ENCODE results near the gene RPP38. TPM values are rescaled to one million over a fixed set of nuclear protein-coding genes. Genes with fewer than 3 reads are reported as not detected.

Gene RPP38
- polyA plus RNA-seq, 2 of the 4 experiments (the other 2 are of a cell fraction): 25.5 to 47.5 TPM

DNA sequence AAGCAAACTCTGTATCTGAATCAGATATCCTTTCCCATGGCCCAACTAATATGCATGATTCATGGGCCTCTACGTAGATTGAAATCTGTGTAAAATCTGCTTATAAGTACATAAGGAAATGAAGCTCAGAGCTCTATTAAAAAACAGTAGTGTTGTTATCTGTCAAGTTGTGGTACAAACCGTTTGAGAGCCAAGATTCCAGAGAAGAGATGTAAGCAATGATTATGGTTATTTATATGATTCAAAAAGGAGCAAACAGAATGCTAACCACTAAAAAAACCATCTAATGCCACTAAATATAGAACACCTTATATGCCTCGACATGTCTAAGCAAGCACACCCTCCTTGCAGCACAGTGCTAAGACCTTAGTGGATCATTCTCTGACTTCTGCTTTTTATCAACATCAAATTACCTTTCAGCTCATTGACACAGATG lies 26.6 kb downstream of the RPP38 start:
- Histone ChIP-seq H3K27ac (no peak overlapping the region), H3K4me2 (no peak overlapping the region), H3K4me1 (peaks cover 7% of the 10 kb centered on the region; the same call in 1 of the 3 replicates), H3K4me3 (no peak overlapping the region), H3K9me3 (no peaks in the 10 kb centered on the region)
- ATAC-seq (no peak), FAIRE-seq (no peak), DNase-seq (ENCODE audit: low read depth in 1 of 2, low spot score in 1 of 2) (no peak)
- 68% methylated on average over 3 of the region's 3 CpGs for WGBS (ENCODE audit: missing lambda C conversion rate)
- TF ChIP-seq, protein P1, sequence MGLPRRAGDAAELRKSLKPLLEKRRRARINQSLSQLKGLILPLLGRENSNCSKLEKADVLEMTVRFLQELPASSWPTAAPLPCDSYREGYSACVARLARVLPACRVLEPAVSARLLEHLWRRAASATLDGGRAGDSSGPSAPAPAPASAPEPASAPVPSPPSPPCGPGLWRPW (IDR thresholded peaks at IDR 0.05): no peak
- TF ChIP-seq HDAC2 (IDR thresholded peaks at IDR 0.05): no peak
- no peak for TF ChIP-seq HOXA7 (CRISPR knock-in tag; IDR thresholded peaks at IDR 0.05)
- TF ChIP-seq, protein P2, sequence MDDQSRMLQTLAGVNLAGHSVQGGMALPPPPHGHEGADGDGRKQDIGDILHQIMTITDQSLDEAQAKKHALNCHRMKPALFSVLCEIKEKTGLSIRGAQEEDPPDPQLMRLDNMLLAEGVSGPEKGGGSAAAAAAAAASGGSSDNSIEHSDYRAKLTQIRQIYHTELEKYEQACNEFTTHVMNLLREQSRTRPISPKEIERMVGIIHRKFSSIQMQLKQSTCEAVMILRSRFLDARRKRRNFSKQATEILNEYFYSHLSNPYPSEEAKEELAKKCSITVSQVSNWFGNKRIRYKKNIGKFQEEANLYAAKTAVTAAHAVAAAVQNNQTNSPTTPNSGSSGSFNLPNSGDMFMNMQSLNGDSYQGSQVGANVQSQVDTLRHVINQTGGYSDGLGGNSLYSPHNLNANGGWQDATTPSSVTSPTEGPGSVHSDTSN (IDR thresholded peaks at IDR 0.05): no peak
- TF ChIP-seq RNF2 (IDR thresholded peaks at IDR 0.05; ENCODE audit: borderline replicate concordance, low read depth): no peak
- TF ChIP-seq, protein P3, sequence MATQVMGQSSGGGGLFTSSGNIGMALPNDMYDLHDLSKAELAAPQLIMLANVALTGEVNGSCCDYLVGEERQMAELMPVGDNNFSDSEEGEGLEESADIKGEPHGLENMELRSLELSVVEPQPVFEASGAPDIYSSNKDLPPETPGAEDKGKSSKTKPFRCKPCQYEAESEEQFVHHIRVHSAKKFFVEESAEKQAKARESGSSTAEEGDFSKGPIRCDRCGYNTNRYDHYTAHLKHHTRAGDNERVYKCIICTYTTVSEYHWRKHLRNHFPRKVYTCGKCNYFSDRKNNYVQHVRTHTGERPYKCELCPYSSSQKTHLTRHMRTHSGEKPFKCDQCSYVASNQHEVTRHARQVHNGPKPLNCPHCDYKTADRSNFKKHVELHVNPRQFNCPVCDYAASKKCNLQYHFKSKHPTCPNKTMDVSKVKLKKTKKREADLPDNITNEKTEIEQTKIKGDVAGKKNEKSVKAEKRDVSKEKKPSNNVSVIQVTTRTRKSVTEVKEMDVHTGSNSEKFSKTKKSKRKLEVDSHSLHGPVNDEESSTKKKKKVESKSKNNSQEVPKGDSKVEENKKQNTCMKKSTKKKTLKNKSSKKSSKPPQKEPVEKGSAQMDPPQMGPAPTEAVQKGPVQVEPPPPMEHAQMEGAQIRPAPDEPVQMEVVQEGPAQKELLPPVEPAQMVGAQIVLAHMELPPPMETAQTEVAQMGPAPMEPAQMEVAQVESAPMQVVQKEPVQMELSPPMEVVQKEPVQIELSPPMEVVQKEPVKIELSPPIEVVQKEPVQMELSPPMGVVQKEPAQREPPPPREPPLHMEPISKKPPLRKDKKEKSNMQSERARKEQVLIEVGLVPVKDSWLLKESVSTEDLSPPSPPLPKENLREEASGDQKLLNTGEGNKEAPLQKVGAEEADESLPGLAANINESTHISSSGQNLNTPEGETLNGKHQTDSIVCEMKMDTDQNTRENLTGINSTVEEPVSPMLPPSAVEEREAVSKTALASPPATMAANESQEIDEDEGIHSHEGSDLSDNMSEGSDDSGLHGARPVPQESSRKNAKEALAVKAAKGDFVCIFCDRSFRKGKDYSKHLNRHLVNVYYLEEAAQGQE (IDR thresholded peaks at IDR 0.05): no peak
- TF ChIP-seq, protein P4, sequence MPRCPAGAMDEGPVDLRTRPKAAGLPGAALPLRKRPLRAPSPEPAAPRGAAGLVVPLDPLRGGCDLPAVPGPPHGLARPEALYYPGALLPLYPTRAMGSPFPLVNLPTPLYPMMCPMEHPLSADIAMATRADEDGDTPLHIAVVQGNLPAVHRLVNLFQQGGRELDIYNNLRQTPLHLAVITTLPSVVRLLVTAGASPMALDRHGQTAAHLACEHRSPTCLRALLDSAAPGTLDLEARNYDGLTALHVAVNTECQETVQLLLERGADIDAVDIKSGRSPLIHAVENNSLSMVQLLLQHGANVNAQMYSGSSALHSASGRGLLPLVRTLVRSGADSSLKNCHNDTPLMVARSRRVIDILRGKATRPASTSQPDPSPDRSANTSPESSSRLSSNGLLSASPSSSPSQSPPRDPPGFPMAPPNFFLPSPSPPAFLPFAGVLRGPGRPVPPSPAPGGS (IDR thresholded peaks at IDR 0.05): no peak
- TF ChIP-seq ZC3H11A (IDR thresholded peaks at IDR 0.05): no peak
- no peak for TF ChIP-seq POLR2A (IDR thresholded peaks at IDR 0.05; ENCODE audit: low read length)
- no peak for TF ChIP-seq TP53 (CRISPR knock-in tag; IDR thresholded peaks at IDR 0.05)
- TF ChIP-seq, protein P5, sequence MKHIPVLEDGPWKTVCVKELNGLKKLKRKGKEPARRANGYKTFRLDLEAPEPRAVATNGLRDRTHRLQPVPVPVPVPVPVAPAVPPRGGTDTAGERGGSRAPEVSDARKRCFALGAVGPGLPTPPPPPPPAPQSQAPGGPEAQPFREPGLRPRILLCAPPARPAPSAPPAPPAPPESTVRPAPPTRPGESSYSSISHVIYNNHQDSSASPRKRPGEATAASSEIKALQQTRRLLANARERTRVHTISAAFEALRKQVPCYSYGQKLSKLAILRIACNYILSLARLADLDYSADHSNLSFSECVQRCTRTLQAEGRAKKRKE (CRISPR knock-in tag; IDR thresholded peaks at IDR 0.05; ENCODE audit: low read depth): no peak
- no peak for TF ChIP-seq HOXB13 (CRISPR knock-in tag; IDR thresholded peaks at IDR 0.05; ENCODE audit: low read depth)
- TF ChIP-seq ZNF302 (CRISPR knock-in tag; IDR thresholded peaks at IDR 0.05): no peak
- TF ChIP-seq CEBPB (IDR thresholded peaks at IDR 0.05): no peak
- POLR2A ChIA-PET: no interaction called here
- CTCF ChIA-PET: interaction anchor here (1.3 kb wide), 1 partner anchor 10 kb away, joined by 4 read pairs; no protein-coding TSS in a partner anchor

DNA sequence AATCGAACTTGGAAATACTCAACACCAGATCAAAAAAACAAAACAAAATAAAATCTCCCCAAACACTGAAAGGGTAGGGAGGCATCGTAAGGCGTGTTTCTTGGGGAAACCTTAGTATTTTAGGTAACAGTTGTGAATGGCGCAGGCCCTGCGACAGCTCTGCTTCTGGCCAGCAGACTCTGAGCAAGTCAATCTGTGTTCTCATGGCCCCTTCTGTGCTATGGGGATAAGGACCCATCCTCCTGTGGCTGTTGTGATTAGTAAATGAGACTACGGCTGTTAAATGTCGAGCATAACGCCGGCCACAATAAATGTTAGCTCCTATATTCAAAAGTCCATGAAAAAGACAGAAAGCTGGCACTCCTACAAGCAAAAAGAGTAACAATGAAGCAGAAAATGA lies 27.0 kb downstream of the RPP38 start:
- FAIRE-seq (no peak), DNase-seq (ENCODE audit: low read depth in 1 of 2, low spot score in 1 of 2) (no peak), ATAC-seq (no peak)
- Histone ChIP-seq H3K9me3 (no peaks in the 10 kb centered on the region), H3K4me3 (no peak overlapping the region), H3K27ac (no peak overlapping the region), H3K4me2 (no peak overlapping the region), H3K4me1 (peaks cover 7% of the 10 kb centered on the region; the same call in 1 of the 3 replicates)
- TF ChIP-seq, protein P6, sequence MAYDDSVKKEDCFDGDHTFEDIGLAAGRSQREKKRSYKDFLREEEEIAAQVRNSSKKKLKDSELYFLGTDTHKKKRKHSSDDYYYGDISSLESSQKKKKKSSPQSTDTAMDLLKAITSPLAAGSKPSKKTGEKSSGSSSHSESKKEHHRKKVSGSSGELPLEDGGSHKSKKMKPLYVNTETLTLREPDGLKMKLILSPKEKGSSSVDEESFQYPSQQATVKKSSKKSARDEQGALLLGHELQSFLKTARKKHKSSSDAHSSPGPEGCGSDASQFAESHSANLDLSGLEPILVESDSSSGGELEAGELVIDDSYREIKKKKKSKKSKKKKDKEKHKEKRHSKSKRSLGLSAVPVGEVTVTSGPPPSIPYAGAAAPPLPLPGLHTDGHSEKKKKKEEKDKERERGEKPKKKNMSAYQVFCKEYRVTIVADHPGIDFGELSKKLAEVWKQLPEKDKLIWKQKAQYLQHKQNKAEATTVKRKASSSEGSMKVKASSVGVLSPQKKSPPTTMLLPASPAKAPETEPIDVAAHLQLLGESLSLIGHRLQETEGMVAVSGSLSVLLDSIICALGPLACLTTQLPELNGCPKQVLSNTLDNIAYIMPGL (CRISPR knock-in tag; IDR thresholded peaks at IDR 0.05; ENCODE audit: borderline replicate concordance): no peak
- TF ChIP-seq JUNB (IDR thresholded peaks at IDR 0.05): no peak
- TF ChIP-seq, protein P5 (CRISPR knock-in tag; IDR thresholded peaks at IDR 0.05; ENCODE audit: low read depth): no peak
- TF ChIP-seq CEBPB (IDR thresholded peaks at IDR 0.05): no peak
- TF ChIP-seq ZFP36 (IDR thresholded peaks at IDR 0.05; ENCODE audit: borderline replicate concordance, partially characterized antibody): no peak
- no peak for TF ChIP-seq CBX8 (IDR thresholded peaks at IDR 0.05)
- TF ChIP-seq GATA3 (IDR thresholded peaks at IDR 0.05; ENCODE audit: borderline replicate concordance): no peak
- TF ChIP-seq POLR2A (IDR thresholded peaks at IDR 0.05; ENCODE audit: low read length): no peak
- ChIA-PET CTCF (interaction anchor here (1.3 kb wide), 1 partner anchor 10 kb away, joined by 4 read pairs; no protein-coding TSS in a partner anchor), POLR2A (no interaction called here)
- 93% methylated on average over 9 of the region's 9 CpGs for WGBS (ENCODE audit: missing lambda C conversion rate)

Data from A549 (cell line).